Hepatocyte (in vitro differentiated cells): ENCODE data around the gene KRT26.

ENCODE experiments used
- EZH2 ChIP-seq: fragments of 200-600 bp; sonication (generic); IDR thresholded peaks from 2 replicates; pipeline ENCODE4 v1.6.1; 2016; ENCODE audit warnings: antibody characterized with exemption, mild to moderate bottlenecking, borderline replicate concordance
- EZH2phosphoT487 ChIP-seq: fragments of 200-600 bp; sonication (generic); IDR thresholded peaks from one replicate; pipeline ENCODE4 v1.6.1; 2018; ENCODE audit warnings: antibody characterized with exemption, mild to moderate bottlenecking, low read depth, moderate library complexity; ENCODE audit not compliant: unreplicated experiment, severe bottlenecking
- TF ChIP-seq, protein P1 (sequence below): fragments of 200-600 bp; sonication (generic); IDR thresholded peaks from 2 replicates; pipeline ENCODE4 v1.5.1; 2016; ENCODE audit warnings: antibody characterized with exemption, mild to moderate bottlenecking; ENCODE audit not compliant: poor library complexity

DNA sequence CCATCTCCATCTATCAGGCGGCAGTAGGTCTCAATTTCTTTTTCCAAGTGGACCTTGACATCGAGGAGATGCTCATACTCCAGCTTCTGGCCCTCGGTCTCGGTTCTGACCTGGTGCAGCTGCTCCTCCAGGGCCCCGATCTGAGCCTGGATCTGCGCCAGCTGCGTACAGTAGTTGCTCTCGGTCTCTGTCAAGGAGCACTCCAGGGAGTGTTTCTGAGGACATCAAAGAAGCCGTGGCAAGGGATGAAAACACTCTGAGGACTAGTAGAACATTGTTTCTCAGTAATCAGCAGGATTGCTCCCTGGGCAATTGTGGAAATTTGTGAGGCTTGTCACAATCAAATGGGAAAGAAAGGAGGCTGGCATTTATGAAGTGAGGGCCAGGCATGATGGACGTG, 21.8 kb upstream of the KRT26 start:
- TF ChIP-seq, protein P1, sequence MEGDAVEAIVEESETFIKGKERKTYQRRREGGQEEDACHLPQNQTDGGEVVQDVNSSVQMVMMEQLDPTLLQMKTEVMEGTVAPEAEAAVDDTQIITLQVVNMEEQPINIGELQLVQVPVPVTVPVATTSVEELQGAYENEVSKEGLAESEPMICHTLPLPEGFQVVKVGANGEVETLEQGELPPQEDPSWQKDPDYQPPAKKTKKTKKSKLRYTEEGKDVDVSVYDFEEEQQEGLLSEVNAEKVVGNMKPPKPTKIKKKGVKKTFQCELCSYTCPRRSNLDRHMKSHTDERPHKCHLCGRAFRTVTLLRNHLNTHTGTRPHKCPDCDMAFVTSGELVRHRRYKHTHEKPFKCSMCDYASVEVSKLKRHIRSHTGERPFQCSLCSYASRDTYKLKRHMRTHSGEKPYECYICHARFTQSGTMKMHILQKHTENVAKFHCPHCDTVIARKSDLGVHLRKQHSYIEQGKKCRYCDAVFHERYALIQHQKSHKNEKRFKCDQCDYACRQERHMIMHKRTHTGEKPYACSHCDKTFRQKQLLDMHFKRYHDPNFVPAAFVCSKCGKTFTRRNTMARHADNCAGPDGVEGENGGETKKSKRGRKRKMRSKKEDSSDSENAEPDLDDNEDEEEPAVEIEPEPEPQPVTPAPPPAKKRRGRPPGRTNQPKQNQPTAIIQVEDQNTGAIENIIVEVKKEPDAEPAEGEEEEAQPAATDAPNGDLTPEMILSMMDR: no peak
- TF ChIP-seq EZH2: no peak
- TF ChIP-seq EZH2phosphoT487: no peak
